GM19395 (cell line): Measurements from ENCODE around the gene CBS.
"Not testable (repeated sequence)": the region's sequence is repeated elsewhere in the genome, so short reads cannot be mapped to it uniquely, and the experiment has no call there.

ENCODE experiments used
- ATAC-seq: cut with Tn5 transposase; IDR thresholded peaks from one replicate; pipeline ENCODE4 v1.9.1; 2021; ENCODE audit warnings: mild to moderate bottlenecking, moderate library complexity; ENCODE audit not compliant: unreplicated experiment

The CBS gene

DNA sequence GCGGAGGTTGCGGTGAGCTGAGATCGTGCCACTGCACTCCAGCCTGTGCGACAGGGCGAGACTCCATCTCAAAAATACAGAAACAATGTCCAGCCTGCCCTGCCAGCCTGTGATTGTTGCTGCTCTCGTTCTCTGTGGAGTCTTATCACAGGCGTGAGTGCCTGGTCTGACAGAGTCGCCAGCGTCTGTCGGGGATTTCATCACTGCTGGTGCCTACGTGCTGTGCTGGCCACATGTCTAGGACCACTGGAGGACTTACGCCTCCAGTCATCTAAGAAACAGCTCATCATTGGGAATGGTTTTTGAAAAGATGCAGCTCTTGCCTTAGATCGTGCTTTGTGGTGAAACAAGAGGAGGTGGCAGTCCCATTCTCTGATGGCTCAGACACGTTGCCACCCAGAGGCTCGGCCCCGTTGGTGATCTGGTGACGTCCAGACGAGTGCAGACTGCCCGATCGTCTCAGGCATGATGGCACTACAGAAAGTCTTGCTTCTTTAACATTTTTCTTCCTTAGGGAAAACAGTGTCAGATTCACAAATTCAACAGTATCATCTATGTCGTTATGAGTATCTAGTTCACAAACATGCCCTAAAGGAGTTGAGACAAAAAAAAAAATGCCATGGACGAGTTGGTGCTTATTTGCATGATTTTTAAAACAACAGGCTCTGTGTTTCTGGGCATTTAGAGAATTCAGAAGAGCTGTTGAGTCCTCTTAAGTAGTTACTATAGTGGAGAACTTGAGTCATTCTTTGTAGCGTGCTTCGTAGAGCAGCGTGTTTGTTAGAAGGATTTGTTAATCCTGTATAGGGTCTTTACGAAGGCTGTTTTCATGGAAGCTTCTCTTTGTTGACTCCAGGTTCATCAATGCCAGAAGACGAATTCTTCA, 47.5 kb downstream of the CBS start:
- ATAC-seq, result no peak

DNA sequence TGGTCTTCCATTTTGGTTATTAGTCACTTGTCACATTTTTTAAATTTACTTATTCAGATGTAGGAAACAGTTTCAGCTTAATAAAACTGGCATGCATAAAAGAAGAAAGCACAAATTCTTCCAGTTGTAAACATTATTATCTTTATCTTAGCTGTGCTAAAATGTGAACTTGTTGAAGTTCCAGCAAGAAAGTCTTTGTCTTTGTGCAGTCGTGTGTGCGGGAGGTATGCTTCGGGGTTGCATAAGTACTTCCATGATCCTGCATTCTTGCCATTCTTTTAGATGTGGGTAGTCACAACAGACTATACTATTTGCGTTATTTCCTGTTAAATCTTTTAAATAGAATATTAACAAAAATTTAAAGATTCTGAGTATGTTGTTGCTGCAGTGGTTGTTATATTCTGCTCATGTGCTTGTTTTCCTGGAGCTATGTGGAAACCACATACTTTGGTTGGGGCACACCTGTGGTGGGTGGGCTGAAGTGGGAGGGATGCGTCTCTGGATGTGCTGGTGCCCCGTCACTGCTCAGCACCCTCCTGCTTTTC, 49.9 kb downstream of the CBS start:
- no peak for ATAC-seq

DNA sequence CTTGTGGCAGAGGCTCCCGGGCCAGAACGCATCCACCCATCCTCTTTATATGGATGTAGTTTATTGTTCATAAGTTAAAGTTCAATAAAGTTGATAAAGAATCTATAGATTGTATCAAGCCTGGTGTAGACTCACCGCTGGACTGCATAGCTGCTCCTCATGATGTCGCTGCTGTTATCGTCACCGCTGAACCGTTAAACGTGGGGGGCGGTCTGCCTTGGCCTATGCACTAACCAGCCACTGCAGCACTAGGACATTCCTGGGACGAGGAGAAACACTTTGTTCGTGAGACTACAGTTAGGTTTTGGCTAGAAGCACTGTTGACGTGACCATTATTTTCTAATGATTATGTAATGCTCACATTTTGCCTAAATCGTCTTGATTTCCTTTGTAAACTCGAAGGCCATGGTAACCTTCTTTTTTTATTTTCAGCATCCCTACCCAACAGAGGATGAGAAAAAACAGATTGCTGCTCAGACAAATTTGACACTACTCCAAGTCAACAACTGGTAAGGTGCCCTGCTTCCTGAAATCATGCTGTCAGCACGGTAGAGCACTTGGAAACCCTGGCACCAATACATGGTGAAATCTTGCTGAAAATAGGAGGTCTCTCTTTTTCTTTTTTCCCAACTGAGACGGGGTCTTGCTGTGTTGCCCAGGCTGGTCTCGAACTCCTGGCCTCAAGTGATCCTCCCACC, 51.0 kb downstream of the CBS start:
- ATAC-seq, result no peak

DNA sequence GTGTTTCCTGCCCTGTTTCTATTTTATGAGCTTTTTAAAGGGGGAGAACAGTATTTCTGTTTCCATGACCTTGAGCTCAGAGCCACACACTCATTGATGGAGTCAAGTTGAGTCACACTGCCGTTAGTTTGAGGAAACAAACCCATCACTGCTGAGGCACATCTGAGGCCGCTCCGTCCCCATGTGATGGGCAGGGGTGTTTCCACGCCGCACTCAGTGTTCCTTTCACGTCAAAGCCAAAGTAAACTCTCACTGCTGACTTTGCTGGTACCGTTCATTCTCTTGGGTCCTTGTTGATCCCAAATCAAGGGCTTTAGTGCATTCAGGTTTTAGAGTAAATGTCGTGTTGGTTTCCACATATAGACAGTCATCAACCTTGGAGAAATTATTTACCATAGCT, 52.5 kb downstream of the CBS start:
- no peak for ATAC-seq

DNA sequence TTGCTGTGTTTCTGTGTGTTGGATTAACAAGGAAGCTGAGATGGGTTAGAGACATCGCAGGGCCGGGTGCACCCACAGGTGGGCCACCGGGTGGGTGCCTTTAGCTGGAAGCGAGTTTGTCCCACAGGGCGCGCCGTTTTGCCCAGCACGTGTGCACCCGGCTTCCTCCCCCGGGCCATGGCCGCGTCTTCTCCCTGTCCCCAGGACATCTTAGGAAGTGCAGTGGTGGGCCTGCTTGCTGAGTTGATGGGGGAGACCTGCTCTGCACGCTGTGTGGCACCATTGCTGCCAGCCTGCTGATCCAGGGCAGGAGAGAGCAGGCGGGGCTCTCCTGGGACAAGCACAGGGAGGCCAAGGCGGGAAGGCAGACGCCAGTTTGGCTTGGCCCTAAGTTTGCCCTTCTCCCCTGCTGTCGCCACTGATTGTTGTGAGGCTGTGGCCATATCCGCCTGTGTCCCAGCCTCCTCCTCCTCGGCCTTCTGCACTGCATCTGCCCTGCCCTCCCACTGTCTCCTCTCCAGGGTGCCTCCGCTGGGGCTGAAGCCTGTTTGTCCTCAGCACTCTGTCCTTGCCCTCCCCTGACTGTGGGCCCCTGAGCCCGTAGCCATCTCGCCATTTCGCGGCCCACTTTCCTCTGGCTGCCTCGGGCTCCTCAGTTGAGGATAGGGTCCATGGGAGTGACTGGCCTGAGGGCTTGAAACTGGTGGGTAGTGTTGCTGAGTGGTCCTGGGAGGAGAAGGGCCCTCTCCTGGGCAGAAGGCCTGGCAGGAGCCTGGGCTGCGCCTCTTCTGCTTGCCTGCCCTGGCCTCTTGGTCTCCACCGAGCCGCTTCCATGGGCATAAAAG, 53.7 kb downstream of the CBS start:
- no peak for ATAC-seq

DNA sequence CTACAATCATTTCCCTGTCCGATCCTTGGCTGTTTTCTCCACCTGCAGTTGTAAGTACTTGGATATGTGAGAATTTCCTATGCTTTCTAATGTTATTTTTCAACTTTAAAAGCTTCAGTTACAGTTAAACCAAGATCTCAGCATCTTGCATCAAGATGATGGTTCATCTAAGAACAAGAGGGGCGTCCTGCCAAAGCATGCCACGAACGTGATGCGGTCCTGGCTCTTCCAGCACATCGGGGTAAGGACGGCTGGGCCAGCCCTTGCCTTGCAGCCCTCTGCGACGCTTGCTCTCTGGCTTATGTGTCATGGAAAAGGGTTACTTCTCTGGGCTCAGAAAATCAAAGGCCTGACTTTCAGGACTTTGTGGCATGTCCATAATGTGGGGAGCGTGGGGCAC, 54.4 kb downstream of the CBS start:
- ATAC-seq, result no peak

DNA sequence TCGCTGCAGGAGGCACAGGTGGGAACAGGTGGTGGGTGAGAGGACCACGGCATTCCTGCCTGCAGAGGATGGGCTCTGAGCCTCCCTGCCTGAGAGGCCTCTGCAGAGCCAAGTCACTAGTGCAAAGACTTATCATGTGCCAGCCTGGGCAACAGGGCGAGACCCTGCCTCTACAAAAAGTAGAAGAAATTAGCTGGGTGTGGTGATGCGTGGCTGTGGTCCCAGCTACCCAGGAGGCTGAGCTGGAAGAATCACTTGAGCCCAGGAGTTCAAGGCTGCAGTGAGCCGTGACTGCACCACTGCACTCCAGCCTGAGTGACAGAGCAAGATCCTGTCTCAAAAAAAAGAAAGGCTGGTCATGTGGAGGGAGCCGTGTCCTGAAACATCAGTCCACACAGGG, 54.9 kb downstream of the CBS start:
- ATAC-seq, result no peak

DNA sequence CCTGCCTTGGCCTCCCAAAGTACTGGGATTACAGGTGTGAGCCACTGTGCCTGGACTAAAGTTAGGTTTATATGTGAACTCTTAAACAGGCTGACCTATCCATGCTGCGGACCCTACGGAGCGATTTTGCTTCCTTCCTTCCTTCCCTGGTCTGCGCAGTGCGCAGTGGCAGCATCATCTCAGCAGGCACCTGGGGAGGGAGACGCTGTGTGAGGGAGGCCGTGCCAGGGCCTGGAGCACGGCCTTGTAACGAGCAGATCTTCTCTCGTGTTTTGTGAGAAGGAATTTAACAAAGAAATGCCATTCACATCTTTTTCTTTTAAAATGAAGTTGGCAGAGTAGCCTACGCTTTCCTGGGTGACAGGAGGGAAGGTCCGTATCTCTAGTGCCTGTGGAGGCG, 55.5 kb downstream of the CBS start:
- no peak for ATAC-seq

DNA sequence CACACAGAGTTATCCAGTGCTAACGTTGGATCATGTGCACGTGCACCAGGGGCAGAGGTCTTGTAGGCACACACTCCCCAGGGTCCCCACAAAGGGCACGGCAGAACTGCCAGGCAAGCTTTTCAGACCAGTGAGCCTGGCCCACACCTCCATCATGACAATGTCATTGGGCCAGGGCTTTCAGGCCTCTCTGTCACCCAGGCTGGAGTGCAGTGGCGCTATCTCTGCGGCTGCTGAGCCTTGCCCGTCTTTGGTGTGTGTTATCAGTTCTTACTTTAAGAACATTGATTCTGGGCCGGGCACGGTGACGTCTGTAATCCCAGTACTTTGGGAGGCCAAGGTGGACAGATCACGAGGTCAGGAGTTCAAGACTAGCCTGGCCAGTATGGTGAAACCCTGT, 57.1 kb downstream of the CBS start:
- no peak for ATAC-seq

DNA sequence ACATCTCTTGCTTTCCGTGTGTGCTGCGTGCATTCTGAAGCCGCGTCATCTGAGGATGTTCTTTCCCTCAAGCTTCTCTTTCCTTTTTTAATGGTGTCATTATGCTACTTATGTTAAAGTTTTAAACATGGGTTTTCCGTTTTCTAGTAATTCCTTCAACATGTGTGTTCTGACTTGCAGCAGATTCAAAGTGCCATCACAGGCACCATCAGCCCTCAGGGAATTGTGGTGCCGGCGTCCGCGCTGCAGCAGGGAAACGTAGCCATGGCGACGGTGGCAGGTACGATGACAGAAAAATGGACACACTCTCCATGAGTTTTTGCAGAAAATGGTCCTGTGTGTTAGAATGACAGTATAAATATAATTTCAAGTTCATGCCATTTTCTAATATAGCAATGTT, 58.9 kb downstream of the CBS start:
- no peak for ATAC-seq

DNA sequence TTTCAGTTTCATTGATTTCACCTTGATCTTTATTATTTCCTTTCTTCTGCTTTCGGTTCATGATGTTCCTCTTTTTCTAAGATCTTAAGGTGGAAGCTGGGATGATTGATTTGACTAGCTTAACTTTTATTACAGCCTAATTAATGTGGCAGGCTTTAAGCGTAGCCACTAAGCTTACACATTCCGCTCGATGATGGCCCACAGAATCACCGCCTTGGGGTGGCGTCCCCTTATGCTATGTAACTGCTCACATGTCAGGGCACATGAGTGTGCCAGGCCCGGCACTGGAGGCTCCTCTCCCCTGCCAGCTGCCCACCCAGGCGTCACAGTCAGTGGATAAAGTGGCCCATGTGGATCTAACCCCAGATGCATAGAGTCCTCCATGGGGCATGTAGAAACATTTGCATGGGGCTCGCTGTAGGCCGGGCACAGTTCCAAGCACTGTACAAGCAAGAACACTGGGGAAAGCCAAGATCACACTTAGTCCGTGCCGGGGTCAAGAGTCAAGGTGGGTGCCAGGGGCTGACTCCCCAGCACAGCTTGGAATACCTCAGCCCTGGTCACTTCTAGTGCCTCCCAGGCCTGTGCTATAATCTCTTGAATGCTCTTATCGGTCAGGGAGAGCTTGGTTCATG, 59.6 kb downstream of the CBS start:
- ATAC-seq, result no peak

DNA sequence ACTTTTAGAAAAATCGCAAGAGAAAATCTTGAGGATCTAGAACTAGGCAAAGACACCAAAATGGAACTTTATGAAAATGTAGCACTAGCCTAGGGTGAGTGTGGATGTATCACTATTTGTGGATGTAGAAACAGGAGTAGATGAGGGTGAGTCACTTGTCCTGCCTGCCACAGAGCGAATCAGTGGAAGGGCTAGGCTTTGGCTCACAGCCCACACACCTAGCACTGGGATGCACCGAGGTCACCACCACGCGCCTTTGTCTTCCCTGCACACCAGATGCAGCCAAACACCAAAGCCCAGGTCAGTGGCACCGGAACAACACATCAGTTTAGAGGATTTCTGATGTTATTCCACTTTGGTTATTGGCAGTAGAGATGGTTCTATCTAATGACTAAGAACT, 63.0 kb downstream of the CBS start:
- ATAC-seq, result no peak

DNA sequence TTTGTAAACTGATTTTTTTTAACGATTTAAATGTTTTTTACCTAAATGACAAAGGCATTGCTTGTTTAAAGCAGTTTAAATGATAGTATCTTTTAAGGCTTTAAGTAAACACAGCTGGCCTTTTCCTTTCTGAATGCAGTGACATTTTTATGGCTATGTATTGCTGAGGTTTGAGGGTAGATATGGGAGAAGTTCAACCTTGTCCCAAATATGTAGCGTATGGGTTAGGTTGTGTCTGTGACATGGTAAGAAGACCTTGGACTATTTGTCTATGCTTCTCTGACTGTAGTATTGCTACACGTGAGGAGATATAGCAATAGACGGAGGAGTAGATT, 68.8 kb downstream of the CBS start:
- no peak for ATAC-seq

DNA sequence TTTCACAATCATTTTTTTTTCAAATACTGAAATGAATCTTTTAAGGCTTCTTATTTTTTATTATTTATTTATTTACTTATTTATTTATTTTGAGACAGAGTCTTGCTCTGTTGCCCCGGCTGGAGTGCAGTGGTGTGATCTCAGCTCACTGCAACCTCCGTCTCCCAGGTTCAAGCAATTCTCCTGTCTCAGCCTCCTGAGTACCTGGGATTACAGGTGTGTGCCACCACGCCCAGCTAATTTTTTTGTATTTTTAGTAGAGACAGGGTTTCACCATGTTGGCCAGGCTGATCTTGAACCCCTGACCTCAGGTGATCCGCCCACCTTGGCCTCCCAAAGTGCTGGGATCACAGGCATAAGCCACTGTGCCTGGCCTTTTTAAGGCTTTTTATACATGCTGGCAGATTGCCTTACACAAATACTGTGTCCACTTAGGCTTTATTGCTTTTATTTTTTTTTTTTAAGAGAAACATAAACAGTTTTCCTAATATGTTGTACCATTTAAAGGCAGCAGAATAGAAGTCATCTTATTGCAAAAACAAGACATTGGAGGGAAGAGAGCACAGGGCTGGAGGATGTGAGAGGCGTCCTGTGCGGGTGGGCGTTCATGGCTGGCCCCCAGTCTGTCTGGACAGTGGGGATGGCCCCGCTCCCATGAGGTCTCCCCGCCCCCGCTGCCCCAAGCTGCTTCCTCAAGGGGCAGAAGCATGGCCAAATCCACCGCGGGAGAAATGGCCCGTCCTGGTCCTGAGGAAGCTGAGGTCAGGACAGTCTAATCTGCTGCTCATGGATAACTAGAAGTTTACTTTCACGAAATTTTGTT, 69.4 kb downstream of the CBS start:
- not testable (repeated sequence) for ATAC-seq

DNA sequence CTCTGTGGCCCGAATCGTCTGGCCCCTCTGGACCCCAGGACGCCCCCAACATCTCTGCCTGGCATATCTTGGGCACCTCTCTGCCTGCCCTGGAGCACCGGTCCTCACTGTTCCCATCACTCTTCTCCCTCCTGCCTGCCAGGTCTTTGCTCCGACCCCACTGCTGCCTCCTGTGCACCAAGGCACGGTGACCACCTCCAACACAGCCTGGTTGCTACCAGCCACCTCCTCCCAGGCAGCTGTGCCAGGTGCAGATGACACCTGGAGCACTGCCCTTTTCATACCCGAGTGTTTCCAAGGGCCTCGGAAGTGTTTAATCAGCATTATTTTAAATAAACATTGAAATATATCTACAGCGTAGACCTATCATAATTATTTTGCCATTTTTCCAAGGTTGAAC, 70.0 kb downstream of the CBS start:
- no peak for ATAC-seq

DNA sequence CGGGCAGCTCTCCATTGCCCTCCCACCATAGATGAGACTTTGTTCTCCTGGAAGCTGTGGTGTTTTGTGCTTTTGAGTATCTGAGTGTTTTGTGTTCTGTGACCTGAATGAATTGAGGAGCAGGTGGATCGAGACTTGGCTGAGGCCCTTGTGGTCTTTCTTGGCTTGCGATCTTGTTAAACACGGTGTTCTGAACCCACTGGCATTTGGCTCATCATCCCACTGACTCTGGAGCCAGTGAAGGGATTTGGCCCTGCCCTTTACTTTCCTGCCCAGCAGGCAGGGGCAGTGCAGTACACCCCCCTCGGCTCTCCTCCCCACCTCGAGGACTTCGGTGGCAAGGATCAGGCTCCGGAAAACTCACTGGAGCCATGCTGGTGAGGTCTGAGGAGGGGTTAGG, 70.7 kb downstream of the CBS start:
- no peak for ATAC-seq
